Right hindlimb (tissue), 1 donor: ENCODE data around the gene SBNO2.

Source experiments
- DNase-seq: peaks from one replicate; pipeline ENCODE4 v3.0.0-alpha.2; 2018

The SBNO2 gene

DNA sequence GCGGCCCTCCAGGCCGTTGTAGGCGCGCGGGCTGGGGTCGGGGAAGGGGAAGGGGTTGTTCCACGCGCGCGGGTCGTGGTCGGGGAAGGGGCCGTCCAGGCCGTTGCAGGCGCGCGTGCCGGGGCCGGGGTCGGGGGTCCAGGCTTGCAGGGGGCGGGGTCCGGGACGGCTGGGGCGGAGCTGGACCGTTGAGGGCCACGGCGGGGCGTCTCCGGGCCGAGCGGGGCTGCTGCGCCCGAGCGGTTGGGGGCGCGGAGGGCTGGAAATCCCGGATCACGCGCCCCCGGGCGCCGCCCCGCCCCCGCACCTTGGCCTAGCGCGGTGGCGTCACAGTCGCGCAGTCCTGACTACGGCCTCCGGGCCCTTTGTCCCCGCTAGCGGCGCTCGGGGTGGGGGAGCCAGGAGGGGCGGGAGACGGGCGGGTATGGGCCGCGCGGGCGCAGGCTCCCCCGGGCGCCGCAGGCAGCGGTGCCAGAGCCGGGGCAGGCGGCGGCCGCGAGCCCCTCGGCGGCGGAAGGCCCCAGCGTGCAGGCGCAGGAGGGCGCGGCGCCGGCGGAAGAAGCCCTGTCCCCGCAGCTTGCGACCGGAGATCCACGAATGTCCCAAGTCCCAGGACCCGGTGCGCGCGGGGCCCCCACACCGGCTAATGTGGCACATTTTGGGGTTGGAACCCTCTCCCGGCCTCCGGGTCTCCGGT, 69.6 kb downstream of the SBNO2 start:
- DNase-seq, result peak; percentile 80

DNA sequence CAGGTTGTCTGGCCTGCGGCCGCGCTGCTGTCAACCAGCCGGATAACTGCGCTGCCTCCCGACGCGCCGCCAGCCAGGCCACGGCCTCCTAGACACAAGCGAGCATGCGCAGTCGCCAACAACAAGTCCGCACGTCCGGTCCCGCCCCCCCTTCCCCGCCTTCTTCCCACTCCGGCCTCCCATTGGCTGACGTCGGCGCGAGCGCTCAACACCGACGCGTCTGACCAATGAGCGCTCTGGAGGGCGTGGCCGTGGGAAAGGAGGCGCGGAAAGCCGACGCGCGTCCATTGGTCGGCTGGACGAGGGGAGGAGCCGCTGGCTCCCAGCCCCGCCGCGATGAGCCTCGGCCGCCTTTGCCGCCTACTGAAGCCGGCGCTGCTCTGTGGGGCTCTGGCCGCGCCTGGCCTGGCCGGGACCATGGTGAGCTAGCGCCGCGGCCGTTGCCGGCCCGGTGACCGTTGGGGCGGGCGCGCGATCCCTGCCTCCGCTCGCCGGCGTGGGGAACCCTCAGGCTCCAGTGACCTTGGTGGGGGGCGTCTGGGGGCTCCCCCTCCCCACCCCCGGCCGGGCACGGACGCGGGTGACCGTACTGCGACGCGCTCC, 70.3 kb downstream of the SBNO2 start, which contains the start of gene GPX4:
Gene GPX4 (plus strand): TSS at position 287 of the 603 bp plus-strand sequence. CDS start 50 bp downstream, at position 337.
- peak; percentile 100 for DNase-seq

DNA sequence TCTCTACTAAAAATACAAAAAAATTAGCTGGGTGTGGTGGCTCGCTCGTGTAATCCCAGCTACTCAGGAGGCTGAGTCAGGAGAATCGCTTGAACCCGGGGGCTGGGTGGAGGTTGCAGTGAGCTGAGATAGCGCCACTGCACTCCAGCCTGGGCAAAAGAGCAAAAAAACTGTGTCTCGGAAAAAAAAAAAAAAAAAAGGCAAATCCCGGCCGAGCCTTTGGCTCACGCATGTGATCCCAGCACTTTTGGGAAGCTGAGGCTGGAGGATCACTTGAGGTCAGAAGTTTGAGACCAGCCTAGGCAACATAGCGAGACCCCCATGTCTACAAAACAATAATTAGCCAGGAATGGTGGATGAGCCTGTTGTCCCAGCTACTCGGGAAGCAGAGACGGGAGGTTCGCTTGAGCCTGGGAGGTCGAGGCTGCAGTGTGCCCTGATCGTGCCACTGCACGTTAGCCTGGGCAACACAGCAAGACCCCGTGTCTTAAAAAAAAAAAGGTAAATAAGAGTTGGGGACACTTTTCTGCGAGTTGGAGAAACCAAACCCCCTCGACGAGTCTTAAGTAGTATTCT, 70.8 kb downstream of the SBNO2 start:
- no peak for DNase-seq

DNA sequence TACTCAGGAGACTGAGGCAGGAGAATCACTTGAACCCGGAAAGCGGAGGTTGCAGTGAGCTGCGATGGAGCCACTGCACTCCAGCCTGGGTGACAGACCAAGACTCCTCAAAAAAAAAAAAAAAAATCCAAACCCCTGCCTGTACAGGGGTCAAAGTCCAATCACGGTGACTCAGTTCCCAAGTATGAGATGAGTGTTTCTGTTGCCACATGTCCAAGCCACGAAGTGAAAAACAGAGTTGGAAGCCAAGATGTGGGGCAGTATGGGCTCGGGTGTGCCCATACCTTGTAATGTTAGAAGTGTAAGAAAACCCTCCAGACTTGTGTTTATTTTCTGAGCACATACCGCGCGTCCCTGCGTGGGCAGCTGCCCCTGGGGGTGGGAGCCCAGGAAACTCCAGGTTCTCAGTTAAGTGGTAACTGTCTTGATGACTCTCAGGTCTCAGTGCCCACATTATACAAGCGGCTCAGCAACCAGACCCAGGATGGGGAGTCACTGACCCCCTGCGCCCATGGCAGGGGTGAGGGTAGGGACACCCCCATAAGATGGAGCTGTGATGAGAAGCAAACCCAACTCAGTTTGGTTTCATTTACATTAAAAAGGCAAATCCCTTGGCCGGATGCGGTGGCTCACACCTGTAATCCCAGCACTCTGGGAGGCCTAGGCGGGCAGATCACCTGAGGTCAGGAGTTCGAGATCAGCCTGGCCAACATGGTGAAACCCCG, 71.5 kb downstream of the SBNO2 start:
- no peak for DNase-seq

DNA sequence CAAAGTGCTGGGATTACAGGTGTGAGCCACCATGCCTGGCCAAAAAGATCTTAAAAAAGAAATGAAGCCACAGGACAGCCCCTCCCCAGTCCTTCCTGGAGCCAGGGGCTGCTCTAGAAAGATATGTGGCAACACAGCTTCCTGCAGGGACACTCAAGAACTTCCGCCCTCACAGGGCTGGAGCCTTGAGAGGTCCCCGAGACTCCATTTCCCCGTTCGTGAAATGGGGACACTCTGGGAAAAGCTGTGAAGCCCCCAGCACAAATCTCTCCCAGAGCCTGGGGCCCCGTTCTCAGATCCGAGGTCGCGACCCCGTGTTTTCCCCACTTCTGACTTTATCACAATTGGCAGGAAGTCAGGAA, 72.8 kb downstream of the SBNO2 start:
- DNase-seq, result no peak

DNA sequence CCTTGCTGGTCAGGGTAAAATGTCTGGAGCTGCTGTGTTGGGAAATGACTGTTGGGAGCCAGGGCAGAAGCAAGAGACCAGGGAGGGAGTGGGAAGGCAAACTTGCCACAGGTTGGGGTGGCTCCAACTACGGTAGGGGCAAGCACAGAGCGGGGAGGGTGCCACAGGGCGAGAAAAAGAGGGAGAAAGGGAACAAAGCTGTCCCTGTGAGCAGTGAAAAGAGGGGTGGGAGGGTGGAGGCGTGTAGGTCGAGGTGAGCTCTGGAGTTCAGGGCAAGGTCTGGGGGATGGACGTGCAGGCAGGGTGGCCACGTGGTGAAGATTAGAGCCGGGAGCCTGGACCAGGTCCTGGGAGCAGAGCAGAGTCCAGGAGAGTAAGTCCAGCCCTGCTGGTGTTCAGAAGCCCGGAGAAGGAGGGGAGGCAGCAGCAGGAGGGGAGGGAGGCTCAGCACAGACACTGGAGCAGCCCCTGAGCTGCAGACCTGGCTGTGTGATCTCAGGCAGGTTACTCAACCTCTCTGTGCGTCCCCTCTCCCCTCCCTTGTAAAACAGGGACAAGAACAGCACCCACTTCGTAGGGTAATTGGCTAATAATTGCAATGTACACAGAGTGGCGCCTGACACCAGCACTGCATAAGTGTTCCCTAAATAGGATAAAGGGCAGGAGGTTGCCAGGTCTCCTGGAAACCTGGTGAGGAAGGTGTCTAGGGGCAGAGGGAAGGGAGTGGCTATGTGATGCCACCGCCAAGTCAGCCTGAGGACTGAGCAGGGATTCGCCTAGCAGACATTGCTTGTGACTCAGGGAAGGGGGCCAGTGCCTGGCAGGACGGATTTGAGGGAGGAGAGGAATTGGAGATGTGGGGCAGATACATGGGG, 75.7 kb downstream of the SBNO2 start:
- no peak for DNase-seq

DNA sequence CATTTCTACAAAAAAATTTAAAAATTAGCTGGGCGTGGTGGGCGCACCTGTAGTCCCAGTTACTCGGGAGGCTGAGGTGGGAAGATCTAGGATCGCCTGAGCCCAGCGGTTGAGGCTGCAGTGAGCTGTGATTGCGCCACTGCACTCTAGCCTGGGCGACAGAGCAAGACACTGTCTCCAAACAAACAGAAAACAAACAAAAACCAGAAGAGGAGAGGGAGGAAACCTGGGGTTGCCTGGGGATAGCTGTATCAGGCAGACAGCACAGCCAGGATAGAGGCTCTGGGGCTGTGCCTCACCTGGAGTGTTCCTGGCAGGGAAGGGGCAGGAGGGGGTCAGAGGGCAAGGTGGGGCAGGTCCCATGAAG, 76.3 kb downstream of the SBNO2 start:
- no peak for DNase-seq

DNA sequence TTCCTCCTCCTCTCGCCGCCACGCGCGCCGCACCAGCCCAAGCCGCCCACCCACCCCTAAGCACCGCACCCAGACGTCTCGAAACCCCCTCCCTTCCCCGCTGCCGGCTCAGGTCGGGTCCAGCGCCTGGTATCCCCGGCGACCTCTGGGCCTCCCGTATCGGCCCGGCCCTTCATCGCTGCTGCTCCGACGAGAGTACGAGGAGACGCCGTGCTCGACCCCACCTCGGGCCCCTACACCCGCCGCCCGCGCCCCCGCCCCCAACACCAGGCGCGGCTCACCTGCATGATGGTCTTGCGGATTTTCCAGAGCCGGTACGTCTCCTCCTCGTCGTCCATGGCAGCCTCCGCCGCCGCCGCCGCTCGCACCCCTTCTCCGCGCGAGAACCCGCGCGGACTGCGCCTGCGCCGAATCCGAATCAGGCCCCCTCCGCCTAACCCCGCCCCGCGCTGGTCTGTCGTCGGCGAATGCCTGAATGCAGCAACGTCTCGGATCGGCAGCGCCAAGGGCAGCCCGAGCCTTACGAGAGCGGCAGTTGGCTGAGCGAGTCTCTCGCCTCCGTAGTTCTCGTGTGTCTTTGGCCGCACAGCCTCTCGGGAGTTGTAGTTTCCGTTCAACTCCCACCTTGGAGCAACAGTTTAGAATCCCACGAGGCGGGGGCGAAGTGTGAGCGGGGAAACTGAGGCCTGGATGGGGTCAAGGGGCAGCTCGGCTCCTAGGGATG, 78.9 kb downstream of the SBNO2 start, which contains the start of gene POLR2E:
Gene POLR2E (minus strand): TSS at position 398 of the 724 bp plus-strand sequence. CDS start 60 bp downstream, at position 338.
- peak; percentile 98 for DNase-seq

DNA sequence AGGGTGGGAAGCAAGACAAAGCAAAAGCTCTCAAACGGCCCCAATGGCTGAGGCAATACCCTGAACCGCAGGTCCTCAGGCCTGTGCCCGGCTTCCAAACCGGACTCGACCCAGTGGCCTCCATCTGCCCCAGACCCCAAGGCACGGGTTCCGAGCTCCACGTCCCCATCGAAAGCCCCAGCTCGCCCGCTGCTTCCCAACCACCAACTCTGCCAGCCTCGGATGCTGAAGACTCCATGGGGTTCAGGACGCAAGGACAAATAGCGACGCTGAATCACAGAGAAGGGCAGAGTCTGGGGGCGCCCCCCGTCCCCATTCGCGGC, 79.5 kb downstream of the SBNO2 start:
- no peak for DNase-seq

DNA sequence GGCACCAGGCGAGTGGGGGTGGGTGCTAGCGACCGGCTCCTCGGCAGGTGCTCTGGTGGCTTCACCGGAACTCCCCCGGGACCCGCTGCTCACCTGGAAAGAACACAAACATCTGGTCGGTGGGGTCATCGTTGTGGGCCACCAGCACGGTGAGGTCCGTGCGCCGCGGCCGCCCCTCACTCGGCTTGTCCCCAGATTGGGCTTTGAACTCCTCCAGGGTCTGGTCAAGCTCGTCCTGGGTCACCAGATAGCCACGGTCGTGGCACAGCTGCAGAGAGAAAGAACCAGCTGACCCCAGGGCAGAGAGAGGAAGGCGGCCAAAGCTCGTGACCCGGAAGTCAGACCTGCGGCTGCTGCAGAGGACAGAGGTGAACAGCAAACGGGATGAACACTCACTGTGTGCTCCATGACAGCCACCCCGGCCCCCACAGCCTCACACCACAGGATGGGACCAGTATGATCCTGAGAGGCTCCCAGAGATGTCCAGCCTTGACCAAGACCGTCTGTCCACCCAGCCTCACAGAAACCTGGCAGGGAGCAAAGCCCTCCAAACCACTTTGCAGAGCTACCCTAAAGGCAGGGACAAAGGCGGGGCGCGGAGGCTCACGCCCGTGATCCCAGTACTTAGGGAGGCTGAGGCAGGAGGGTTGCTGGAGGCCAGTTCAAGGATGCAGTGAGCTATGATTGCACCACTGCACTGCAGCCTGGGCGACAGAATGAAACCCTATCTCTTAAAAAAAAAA, 80.1 kb downstream of the SBNO2 start:
- DNase-seq, result no peak

DNA sequence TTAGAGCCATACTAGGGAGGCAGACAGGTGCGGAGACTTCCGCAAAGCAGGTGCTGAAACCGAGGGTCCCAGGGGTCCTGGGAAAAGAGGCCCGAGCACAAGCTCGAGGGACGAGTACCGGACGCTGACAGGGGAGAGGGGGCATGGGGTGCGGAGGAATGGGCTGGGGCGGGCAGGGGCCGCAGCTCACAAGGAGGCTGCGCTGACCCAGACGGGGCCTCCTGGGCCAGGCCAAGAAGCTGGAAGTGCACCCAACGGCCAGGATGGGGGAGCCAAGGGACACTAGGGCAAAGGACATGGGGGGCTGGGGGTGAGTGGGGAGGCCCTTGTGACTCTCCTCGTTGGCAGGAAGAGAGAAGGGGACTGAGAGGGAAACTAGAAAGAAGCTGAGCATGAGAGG, 80.7 kb downstream of the SBNO2 start:
- no peak for DNase-seq

DNA sequence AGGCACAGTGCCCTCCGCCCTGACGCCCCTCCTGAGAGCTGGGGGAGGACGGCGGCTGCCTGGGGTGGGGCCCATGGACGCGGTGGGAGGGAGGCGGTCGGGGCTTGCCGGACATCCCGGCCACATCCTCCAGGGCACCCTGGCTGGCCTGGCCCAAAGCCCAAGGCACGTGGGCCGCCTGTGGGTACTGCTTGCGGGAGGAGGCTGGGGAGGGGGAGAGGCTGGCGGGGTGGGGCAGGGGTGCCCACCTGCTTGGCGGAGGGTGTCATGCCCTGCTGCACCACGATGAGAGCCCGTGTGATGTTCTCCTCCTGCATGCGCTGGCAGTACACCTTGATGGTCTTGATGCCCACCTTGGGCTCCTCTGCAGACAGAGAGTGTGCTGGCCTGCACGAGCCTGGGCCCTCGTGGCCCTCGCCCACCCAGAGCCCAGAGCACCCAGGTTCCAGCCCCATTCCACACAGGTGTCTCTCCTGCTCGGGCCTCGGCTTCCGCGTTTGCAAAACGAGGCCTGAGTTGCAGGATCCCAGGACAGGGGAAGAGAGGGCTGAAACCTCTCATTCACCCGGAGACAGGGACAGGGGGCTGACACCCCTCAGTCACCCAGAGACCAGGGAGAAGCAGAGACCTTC, 82.4 kb downstream of the SBNO2 start:
- no peak for DNase-seq

DNA sequence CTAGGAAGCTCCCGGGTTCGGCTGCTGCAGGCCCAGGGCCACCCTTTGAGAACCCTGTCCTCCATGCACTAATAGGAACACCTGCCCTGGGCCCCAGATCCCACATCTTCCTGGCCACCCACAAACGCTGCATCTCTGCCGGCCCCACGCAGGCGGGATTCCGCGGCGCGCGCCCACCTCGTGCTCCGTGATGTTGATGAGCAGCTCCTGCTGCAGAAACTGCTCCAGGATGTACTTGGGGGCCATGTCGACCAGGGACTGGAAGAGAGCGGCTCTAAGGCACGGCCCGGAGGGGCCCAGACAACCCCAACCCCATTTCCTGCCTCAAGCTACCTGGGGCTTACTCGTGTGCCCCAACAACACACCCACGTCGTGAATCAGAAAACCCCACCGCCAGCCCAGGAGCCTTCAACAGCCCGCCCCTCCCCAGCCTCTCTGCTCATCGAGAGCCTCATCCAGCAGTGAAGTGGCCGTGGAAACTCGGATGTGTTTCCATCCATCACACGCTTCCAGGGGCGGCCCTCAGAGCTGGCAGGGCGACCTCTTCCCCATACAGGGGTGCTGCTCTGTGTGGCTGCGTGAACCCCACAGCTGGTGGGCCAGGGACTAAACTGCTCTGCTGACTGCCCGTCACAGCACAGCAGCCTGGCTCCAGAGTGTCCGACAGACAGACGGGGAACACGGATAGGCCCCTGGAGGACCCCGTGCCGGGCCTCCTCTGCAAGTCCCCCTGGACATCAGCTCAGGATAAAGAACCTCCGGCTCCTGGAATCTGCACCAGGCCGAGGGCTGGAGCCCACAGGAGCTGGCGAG, 83.1 kb downstream of the SBNO2 start:
- peak; percentile 16 for DNase-seq

DNA sequence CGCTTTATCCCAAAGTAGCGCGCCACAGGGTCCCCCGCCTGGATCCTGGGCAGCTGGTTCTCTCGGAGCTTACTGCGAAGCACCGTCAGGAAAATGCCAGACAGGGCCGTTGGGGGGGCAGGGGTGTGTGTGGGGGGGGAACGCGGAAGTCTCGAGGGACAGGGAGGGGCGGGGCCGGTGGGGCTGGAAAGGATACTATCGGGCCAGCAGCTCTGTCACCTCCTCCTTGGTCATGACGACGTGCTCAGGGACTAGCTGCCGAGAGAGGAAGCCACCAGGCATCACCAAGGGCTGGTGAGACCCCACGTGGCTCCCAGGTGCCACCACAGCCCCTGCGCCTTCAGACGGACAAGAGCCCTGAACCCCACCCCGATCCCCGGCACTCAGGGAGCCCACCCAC, 84.2 kb downstream of the SBNO2 start:
- DNase-seq, result peak; percentile 23

DNA sequence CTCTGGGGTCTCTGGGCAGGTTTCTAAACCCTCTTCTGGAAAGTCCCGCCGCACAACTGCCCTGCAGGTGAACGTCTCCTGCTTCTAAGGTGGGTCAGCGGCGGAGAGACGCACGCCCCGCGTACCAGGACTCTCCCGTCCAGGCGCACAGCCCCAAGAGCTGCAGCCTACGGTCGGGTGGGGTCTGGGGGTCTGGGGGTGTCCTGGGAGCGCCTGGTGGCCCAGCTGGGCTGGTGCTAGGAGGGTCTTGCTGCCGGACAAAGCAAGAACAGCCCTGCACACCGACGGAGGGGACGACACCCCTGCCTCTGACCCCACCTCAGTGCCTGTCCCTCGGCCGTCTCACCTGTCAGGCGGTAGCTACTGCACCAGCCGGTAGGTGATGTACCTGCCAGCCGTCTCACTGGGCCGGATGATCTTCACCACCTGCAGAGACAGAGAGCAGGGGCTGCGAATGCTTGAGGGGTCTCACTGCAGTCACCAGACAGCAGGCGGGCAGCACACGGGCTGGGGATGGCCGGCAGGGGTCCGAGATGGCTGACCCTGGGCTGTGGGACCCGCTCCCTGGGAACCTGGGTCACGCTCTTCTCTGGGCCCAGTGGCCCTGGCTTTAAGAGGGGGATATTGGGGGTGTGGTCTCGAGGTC, 84.8 kb downstream of the SBNO2 start:
- no peak for DNase-seq

DNA sequence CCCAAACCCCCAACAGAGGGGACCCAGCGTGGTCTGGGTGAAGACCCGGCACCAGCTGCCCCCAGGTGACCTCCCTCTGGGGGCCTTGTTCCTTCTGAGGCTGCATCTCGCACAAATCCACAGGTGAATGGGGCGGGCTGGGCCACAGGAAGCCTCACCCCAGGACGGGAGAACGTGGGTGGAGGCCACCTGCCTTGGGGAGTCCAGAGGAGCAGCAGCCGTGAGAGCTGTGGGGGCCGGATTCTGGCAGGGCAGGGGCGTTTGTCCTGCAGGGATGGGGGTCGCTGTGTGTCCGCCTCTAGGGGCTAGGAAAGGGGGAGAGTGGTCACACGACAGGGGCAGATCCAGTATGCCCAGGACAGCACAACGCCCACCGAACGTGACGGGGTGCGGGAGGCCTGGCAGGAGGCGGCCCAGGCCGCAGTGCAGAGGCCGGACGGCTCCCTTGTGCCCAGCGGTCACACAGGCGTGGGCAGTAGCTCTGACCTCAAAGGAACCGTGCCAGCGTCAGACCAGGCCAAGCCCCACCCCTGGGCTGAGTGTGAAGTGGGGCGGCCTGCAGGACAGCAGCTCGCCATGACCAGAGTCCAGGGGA, 85.6 kb downstream of the SBNO2 start:
- DNase-seq, result no peak

DNA sequence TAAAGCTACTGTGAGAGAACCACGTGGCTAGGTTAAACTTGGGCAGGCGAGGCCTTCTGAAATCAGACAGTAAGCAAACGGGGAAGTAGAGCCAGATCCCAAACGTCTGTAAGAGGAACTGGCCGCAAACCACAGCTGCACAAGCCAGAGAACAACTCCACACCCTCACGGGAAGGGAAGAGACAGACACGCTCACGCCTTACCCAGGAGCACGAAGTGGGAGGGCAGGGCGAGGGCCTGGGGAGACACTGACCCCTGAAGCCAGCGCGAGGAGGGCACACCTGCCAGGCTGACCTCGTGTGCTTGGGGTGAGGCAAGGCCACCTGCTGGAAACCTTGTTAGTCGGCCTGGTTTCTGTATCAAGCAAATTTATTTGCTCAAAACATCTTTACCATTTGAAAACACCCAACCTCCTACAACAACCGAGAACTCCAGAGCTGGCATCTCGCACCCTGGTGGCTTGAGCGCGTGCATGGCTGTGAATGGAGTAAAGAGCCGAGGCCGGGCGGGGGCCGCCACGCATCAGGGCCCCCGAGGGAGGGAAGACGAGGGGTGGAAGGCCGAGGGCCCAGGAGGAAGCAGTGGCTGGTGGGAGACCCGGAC, 86.2 kb downstream of the SBNO2 start:
- DNase-seq, result no peak

DNA sequence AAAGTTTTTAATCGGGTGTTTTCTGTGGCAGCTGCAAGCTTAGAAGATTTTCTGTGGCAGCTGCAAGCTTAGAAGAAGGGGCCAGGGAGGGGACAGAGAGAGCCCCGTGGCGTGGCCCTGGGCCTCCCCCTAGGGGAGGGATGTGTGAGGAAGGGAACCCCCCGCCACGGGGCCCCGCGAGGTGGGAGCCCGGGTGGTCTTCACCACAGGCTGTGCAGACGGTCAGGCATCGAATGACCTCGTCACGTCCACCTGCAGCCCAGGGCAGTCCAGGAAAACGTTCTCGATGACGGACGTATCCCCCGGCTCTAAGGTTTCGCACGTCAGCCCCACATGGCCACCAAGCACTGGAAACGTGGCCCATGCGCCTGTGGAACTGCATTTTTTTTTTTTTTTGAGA, 87.5 kb downstream of the SBNO2 start:
- no peak for DNase-seq
